ENCODE data around the gene PNPO.

Gene PNPO

DNA sequence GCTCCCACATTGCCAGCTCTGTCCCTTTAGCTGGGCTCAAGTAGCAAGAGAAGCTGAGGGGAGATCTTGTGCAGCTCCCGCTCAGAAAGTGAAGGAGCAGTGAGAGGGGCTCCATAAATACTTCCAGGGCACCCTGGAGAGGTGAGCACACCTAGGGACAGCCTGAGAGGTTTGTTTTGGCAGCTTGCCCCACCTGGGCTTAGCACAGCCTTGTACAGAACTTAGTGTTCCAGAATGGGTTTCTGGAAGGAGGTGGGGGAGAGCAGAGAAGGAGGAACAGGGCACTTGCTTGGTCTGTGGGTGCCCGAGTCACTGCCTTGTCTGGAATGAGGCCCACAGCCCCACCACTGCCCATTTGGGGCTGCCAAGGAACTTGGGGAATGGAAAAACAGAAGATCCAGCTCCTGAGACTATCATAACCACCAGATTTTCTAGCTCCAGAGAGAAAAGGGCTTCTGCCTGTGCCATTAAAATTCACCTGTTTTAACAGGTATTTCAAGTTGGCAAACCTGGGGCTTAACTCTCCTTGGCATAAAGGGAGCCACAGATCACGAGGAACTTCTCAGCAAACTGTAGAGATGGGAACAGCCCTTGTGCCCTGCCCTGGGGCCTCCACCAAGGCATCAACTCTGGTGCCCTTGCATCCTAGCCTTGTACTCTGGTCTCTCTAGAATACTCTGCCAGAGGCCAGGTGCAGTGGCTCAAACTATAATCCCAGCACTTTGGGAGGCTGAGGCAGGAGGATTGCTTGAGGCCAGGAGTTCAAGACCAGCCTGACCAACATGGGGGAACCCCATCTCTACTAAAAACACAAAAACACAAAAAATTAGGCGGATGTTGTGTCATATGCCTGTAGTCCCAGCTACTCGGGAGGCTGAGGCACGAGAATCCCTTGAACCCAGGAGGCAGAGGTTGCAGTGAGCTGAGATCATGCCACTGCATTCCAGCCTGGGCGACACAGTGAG lies 14.4 kb downstream of the PNPO start:
- no peak for DNase-seq (ENCODE audit: low spot score)
- TF ChIP-seq CTCF (IDR thresholded peaks at IDR 0.05; ENCODE audit: extremely low read depth, insufficient read depth, missing control alignments): no peak
- in situ Hi-C loops (cut with MboI; ENCODE audit: low pct_unique_long_range_greater_than_20kb, low sequenced_read_pairs, unreplicated experiment): no loop called here

DNA sequence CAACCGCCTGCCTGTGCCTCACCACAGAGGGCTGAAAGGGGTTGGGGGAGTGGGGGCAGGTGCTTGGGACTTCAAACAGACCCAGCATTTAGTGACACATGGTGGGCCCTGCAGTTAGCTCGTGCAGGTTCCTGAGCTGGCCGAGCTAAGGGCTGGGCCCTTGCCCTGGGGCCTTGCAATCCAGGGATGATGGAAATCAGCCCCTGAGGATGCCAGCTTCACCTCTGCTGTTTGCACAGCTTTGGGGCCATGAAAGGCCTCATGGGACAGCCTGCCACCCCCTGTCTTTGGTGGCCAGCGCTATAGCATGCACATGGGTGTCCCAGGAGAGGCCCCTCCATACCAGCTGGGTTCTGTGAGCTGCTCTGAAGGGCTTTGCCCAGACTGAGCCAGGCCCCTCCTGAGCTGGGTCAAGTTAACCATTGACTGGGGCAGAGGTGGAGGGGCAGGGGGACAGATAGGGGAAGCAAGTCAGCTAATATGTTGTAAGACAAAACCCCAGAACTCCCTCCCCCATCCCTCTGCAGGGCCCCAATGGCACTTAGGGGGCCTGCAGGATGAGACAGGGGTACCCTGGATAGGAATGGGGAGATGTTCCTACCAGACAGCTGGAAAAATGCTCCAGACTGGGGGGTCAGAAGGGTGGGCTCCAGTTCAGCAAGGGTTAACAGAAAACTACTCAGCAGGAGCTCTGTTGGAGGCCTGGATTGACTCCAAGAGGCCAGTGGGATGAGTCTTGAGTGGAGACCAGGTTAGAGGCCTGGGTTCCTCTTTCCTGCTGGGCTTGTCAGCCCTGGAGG lies 15.6 kb downstream of the PNPO start:
- in situ Hi-C loops (cut with MboI; ENCODE audit: low pct_unique_long_range_greater_than_20kb, low sequenced_read_pairs, unreplicated experiment): no loop called here
- TF ChIP-seq CTCF (IDR thresholded peaks at IDR 0.05; ENCODE audit: extremely low read depth, insufficient read depth, missing control alignments): no peak
- no peak for DNase-seq (ENCODE audit: low spot score)

GRCh38 chr17:47957591-47958490 lies 16.5 kb downstream of the PNPO start, which contains the start of gene PRR15L:
TSS of gene PRR15L (minus strand) at chr17:47957883. CDS start at chr17:47953234, 4,649 bp downstream.
- TF ChIP-seq CTCF (IDR thresholded peaks at IDR 0.05; ENCODE audit: extremely low read depth, insufficient read depth, missing control alignments): no peak
- in situ Hi-C loops (cut with MboI; ENCODE audit: low pct_unique_long_range_greater_than_20kb, low sequenced_read_pairs, unreplicated experiment): no loop called here
- no peak for DNase-seq (ENCODE audit: low spot score)

DNA sequence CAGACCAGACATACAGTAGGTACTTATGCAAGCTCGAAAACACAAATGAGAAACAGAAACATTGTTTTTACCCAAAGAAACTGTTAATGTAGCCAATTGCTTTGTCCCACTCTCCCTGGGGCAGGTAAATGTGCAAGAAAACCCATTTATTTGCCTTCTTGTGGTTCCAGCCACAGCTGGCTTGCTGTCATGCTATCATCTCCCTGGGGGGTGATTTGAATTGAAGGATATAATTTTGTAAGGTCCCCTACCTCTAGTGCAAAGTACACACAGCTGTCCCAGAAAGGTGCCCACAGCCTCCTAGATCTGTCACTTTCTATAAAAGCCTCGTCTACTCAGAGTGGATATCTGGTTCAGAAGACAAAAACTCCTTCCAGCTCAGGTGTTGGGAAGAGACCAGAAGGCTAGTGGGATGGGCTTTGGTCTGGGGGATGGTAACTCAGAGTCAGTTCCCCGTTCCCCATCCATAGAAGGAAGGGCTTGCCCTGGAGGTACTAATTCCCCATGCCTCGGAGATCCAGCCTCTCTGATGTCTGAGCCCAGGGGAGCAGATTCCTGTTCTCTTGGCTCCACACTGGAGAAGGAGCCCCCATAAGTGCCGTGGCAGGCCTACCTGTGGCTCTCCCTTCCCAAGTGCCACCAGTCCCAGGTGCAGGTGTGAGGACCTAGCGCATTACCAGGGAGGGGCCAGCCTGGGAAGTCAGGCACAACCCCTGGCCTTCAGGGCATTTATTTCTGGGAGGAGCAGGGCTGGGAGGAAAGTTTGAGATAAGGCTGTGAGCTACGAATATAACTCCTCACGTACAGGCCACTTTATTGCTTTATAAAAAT lies 18.7 kb downstream of the PNPO start:
- no peak for TF ChIP-seq CTCF (IDR thresholded peaks at IDR 0.05; ENCODE audit: extremely low read depth, insufficient read depth, missing control alignments)
- no peak for DNase-seq (ENCODE audit: low spot score)
- in situ Hi-C loops (cut with MboI; ENCODE audit: low pct_unique_long_range_greater_than_20kb, low sequenced_read_pairs, unreplicated experiment): no loop called here

GRCh38 chr17:47961406-47961805 lies 20.0 kb downstream of the PNPO start:
- DNase-seq (ENCODE audit: low spot score): no peak
- in situ Hi-C loops (cut with MboI; ENCODE audit: low pct_unique_long_range_greater_than_20kb, low sequenced_read_pairs, unreplicated experiment): no loop called here
- no peak for TF ChIP-seq CTCF (IDR thresholded peaks at IDR 0.05; ENCODE audit: extremely low read depth, insufficient read depth, missing control alignments)
